HG02759 (cell line): Measurements from ENCODE around the gene LRP11.
"Not testable (repeated sequence)": the region's sequence is repeated elsewhere in the genome, so short reads cannot be mapped to it uniquely, and the experiment has no call there.

Source experiments
- ATAC-seq: cut with Tn5 transposase; IDR thresholded peaks from one replicate; pipeline ENCODE4 v1.9.1; 2021; ENCODE audit warnings: mild to moderate bottlenecking, moderate library complexity; ENCODE audit not compliant: unreplicated experiment

Gene LRP11

DNA sequence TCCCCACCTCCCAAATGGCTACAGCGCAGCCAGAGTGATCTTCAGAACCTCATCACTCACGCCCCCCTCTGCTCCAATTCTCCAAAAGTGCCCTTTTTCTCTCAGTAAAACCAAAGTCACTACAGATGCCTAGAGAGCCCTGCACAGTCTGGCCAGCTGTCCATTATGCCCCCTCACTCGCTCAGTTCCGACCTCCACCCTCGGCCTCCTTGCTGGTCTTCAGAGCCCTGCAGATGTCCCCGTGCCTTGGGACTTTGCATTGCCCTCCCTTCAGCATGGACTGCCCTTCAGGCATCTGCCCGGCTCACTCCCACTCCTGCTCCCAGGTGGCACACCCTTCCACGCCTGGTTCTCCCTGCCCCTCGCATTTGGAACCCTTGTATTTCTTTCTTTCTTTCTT, 34.8 kb upstream of the LRP11 start:
- no peak for ATAC-seq

DNA sequence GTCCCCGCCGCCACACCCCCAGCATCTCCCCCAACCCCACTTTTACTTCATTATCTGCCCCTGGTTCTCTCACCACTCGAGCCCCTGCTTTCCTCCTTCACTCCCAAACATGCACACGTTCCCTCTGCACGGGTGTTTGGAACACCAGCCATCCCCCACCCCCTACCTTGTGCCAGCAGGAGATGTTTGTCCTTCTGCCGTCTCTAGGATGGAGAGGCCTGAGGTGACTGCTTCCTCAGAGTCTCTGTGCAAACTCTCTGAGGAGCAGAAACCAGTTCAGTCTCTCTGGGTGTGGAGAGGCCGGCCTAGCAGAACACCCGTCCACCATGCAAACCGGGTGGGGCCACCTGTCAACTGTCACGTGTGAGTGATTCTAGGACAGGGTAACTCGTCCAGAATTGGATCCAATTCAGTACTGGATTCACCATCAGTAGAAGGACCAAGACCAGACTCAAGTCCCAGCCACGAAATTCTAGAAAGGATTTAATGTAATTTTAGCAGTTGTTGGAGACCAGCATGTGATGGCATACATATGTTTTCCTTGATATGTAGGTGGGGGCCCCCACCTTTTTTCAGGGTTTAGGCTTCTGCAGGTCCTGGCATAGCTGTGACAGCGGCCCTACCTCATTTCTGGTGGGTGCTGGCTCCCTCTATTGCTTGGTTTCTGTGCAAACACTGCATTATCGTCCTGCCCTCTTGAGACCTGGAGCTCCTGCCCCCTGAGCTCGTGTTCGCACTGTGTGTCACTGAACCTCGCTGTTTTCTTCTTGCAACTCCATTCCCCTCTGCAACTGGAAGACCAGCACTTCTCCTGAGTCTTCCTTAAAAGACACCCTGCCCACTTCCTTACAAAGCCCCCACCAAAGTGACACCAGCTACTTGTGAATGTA, 33.9 kb upstream of the LRP11 start, which contains the start of gene RAET1E:
Gene RAET1E (minus strand): TSS at position 259 of the 890 bp plus-strand sequence. CDS start 7,212 bp downstream, outside the sequence.
- ATAC-seq: no peak

DNA sequence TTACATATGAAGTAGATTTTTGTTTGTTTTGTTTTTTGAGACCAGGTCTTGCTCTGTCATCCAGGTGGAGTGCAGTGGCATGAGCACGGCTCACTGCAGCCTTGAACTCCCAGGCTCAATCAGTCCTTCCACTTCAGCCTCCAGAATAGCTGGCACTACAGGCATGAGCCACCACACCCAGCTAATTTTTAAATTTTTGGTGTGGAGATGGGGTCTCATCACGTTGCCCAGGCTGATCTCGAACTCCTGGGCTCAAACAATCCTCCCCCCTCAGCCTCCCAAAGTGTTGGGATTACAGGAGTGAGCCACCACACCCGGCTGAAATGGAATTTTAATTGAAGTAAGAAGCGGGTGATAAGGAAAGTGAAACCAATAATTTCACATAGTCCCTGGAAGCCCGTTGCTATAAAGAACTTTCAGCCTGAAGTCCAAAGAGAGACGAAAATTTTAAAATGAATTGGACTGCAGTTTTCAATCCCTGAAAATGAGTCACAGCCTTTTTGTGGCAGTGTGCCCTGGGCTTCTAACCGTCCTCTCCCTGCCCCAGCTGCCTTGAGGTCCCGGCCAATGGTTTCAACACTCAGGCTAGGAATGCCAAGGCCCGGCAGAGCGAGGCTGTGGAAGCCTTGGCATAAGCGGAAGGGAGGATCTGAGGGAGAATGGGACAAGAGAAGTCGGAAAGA, 33.0 kb upstream of the LRP11 start:
- no peak for ATAC-seq

GRCh38 chr6:149896491-149896890, 32.3 kb upstream of the LRP11 start:
- no peak for ATAC-seq

DNA sequence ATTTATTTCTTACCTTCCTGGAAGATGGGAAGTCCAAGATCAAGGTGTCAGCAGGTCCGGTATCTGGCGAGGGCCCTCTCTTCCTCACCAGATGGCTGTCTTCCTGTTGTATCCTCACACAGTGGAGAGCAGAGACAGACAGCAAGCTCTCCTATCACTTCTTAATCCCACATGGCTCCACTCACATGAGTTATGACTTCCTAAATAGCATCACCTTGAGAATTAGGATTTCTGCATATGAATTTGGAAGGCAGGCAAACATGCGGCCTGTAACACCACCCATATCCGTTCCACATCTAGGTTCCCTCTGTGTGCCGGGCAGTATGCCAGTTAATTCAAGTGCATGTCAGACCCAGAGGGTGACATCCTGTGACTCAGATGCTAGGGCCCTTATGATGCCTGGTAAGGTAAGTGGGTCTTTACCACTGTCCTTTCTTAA, 31.7 kb upstream of the LRP11 start:
- ATAC-seq: no peak

- ATAC-seq: no peak
Observed at GRCh38 chr6:149895048-149895590, 31.0 kb upstream of the LRP11 start.

DNA sequence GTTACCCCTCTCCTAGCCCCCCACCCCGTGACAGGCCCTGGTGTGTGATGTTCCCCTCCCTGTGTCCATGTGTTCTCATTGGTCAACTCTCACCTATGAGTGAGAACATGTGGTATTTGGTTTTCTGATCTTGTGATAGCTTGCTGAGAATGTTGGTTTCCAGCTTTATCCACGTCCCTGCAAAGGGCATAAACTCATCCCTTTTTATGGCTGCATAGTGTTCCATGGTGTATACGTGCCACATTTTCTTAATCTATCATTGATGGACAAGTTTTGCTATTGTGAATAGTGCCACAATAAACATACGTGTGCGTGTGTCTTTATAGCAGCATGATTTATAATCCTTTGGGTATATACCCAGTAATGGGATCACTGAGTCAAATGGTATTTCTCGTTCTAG, 27.7 kb upstream of the LRP11 start:
- ATAC-seq: not testable (repeated sequence)

DNA sequence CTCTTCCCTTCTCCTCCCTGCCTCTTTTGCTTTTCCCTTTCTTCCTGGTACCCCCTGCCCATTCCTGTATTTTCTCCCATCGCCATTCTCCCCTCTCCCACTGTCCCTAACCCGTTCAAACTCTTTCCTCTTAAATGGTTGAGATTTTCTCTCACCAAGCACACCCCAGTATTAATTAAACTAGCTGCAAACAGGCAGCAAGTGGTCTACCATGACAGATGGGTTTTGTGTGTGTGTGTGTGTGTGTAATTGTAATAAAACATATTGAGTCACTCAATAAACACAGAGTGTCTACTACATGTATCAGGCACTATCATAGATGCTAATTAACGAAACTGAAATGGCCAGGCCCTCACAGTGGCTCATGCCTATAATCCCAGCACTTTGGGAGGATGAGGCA, 27.1 kb upstream of the LRP11 start:
- ATAC-seq: no peak

GRCh38 chr6:149890629-149891045, 26.5 kb upstream of the LRP11 start:
- ATAC-seq: no peak

DNA sequence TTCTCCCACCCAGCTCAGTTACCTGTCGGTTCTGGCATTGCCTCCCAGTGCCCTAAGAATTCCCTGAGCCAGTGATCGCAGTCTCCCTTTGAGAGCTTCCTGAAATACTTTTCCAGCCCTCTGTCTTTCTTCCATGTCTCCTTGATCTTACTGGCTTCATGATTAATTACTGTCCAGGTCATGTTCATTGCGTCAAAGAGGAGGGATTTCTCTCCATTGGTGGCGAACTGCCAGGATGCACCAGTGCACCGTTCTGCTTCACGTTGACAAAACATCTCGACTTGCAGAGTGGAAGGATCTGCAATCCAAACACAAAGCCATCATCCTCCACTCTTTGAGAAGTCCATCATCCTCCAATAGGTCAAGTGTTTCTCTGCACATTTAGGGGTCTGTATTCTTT, 25.2 kb upstream of the LRP11 start:
- ATAC-seq: no peak

- ATAC-seq: no peak
Observed at GRCh38 chr6:149888659-149889058, 24.5 kb upstream of the LRP11 start.

- ATAC-seq: no peak
Observed at GRCh38 chr6:149888093-149888492, 23.9 kb upstream of the LRP11 start.

DNA sequence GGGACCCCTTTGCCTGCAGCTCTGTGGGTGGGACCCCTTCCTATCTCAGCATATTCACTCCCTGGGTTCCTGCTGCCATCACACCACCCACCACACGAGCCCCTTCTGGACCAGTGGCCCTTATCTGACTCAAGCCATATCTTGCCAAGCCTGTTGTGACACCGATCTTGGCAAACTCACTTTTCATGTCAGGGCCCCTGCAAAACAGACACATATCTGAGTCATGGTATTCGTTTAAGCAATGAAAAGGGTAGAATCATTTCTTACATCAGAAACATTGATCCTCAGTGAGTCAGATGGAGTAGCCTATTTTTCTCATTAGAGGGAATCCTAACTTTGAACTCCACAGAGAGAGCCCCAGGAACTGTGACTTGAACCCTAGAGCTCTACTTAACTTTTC, 23.2 kb upstream of the LRP11 start:
- ATAC-seq: no peak

- no peak for ATAC-seq
Observed at GRCh38 chr6:149885888-149886287, 21.7 kb upstream of the LRP11 start.

- no peak for ATAC-seq
Observed at GRCh38 chr6:149884617-149885016, 20.5 kb upstream of the LRP11 start.

DNA sequence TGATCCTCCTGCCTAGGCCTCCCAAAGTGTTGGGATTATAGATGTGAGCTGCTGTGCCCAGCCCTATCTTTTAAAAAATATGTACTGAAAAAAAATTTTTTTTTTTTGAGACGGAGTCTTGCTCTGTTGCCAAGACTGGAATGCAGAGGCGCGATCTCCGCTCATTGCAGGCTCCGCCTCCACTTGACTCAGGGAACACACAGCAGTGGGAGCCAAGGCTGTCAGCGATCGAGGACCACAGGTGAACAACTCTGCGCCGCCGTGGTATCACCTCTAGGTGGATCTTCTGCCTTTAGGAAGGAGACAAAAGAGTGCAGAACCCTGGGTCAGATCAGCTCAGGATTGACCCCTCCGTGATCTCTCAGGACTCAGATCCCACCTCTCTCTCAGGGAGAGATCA, 20.1 kb upstream of the LRP11 start:
- no peak for ATAC-seq

- ATAC-seq: no peak
Observed at GRCh38 chr6:149881860-149882259, 17.7 kb upstream of the LRP11 start.

DNA sequence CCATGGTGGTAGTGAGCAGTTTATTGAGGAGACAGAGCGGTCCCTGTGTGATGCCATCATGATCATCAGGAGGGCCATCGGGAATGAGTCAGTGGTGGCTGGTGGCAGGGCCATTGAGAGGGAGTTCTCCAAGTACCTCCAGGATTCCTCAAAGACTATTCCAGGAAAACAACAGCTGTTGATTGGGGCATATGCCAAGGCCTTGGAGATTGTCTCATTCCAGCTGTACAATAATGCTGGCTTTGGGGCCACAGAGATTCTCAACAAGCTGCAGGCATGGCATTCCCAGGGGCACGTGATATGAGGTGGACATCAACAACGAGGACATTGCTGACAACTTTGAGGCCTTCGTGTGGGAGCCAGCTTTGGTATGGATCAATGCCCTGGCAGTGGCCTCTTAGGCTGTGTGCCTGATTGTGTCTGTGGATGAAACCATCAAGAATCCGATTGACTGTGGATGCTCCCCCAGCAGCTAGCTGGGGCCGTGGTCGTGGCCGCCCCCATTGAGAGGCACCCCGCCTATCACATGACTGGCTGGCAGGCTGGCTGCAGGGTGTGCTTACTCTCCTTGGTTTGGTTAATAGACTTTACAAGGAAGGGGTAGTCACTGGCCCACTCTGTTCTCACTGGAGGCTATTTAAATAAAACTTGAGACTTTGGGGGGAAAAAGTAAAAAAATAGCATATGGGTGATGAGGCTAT, 17.1 kb upstream of the LRP11 start:
- ATAC-seq: no peak

DNA sequence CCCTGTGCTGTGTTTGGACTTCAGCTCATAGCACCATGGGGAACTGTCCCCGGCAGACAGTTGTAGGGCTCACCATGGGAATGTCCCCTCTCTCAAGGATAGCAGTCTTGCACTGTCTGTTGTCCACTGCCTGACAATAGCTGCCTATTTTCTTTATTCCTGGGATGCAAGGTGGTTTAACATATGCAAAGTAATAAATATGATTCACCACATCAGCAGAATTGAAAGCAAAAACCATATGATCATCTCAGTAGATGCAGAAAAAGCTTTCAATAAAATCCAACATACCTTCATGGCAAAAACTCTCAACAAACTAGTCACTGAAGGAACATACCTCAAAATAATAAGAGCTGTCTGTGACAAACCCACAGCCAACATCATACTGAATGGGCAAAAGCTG, 13.5 kb upstream of the LRP11 start:
- no peak for ATAC-seq

GRCh38 chr6:149876241-149876933, 12.2 kb upstream of the LRP11 start:
- no peak for ATAC-seq

- ATAC-seq: no peak
Observed at GRCh38 chr6:149872233-149872632, 8.1 kb upstream of the LRP11 start.
